Measurements from ENCODE around the gene TMEM72. TPM values are rescaled to one million over a fixed set of nuclear protein-coding genes. Genes with fewer than 3 reads are reported as not detected.

The TMEM72 gene
- total RNA-seq, 2 donors from 2014 or later = not detected

- ATAC-seq = no peak
- no peak for DNase-seq (ENCODE audit: low spot score in 2 of 2)
- peak overlapping the region; percentile 67 to 74 for H3K27ac Mint-ChIP-seq
- no peaks in the 10 kb centered on the region for H3K9me3 Mint-ChIP-seq
- H3K36me3 Mint-ChIP-seq = no peaks in the 10 kb centered on the region
These were observed 72.1 kb downstream of the TMEM72 start for GRCh38 chr10:44983066-44983894.

- Mint-ChIP-seq H3K27ac (peak overlapping the region; percentile 67 to 79), H3K9me3 (no peaks in the 10 kb centered on the region), H3K36me3 (no peaks in the 10 kb centered on the region)
- ATAC-seq = no peak
- DNase-seq (ENCODE audit: low spot score in 2 of 2) = peak in 1 of 2 donors; percentile 47
These were observed 72.8 kb downstream of the TMEM72 start for GRCh38 chr10:44983895-44984278.

GRCh38 chr10:44984671-44985101 is 73.5 kb downstream of the TMEM72 start:
- no peak for ATAC-seq
- Mint-ChIP-seq H3K9me3 (no peaks in the 10 kb centered on the region), H3K27ac (no peak overlapping the region), H3K36me3 (no peaks in the 10 kb centered on the region)
- peak in 1 of 2 donors; percentile 52 for DNase-seq (ENCODE audit: low spot score in 2 of 2)

GRCh38 chr10:44985175-44985681 is 74.1 kb downstream of the TMEM72 start:
- DNase-seq (ENCODE audit: low spot score in 2 of 2) = no peak
- ATAC-seq = no peak
- H3K27ac Mint-ChIP-seq = no peak overlapping the region
- no peaks in the 10 kb centered on the region for H3K36me3 Mint-ChIP-seq
- H3K9me3 Mint-ChIP-seq = no peaks in the 10 kb centered on the region

- DNase-seq (ENCODE audit: low spot score in 2 of 2) (peak in 1 of 2 donors; percentile 4), ATAC-seq (no peak)
- no peaks in the 10 kb centered on the region for H3K9me3 Mint-ChIP-seq
- H3K36me3 Mint-ChIP-seq = no peaks in the 10 kb centered on the region
- H3K27ac Mint-ChIP-seq = no peak overlapping the region
These were observed 75.0 kb downstream of the TMEM72 start for GRCh38 chr10:44986179-44986578.

Other genes with a start within 250 kb of the TMEM72 start
- gene RASSF4, start 48.5 kb downstream of the TMEM72 start, total RNA-seq = 1 to 10 TPM; 1.5 to 4.1 TPM
- gene DEPP1, start 67.5 kb downstream of the TMEM72 start, total RNA-seq = 1 to 10 TPM in 1 of 2 donors, under 1 TPM in 1; 0.32 to 1.7 TPM
- gene ZNF22, start 89.6 kb downstream of the TMEM72 start, total RNA-seq = 10 to 100 TPM in 1 of 2 donors, 1 to 10 TPM in 1; 3.1 to 20.9 TPM

Data from activated naive CD4-positive, alpha-beta T cell treated with anti-CD3 and anti-CD28 coated beads, Interleukin-2, amount 50 U/mL, for 72 hours (primary cell).